IPS DF 6.9 (cell line): ENCODE data around the gene EHD2.

Experiments used
- DNase-seq: peaks from one replicate; pipeline ENCODE4 v3.0.0-alpha.2; 2013; ENCODE audit warnings: low read depth, low spot score
- H3K27ac ChIP-seq: one replicate; pipeline ENCODE4 v1.5.1; 2013; ENCODE audit warnings: low read length, control low read depth
- H3K27me3 ChIP-seq: 2 replicates; pipeline ENCODE4 v1.6.1; 2013; ENCODE audit warnings: mild to moderate bottlenecking, low read length; ENCODE audit not compliant: control insufficient read depth, insufficient read depth
- H3K36me3 ChIP-seq: 2 replicates; pipeline ENCODE4 v1.6.1; 2013; ENCODE audit warnings: low read length; ENCODE audit not compliant: control insufficient read depth, insufficient read depth
- H3K4me1 ChIP-seq: 2 replicates; pipeline ENCODE4 v1.6.1; 2013; ENCODE audit warnings: low read length; ENCODE audit not compliant: control insufficient read depth, insufficient read depth
- H3K4me3 ChIP-seq: 2 replicates; pipeline ENCODE4 v1.5.1; 2013; ENCODE audit warnings: mild to moderate bottlenecking, low read length
- H3K9me3 ChIP-seq: 2 replicates; pipeline ENCODE4 v1.6.1; 2013; ENCODE audit warnings: low read length, inconsistent platforms; ENCODE audit not compliant: control insufficient read depth, insufficient read depth
- WGBS: extraction: QIAGEN DNeasy Blood & Tissue Kit; methylation state at CpG from one replicate; pipeline ENCODE4 v1.1.7; 2013; ENCODE audit warnings: mixed read lengths, missing lambda C conversion rate; ENCODE audit not compliant: insufficient read length, insufficient coverage; 5-methylcytosine and 5-hydroxymethylcytosine counted together

Gene EHD2

DNA sequence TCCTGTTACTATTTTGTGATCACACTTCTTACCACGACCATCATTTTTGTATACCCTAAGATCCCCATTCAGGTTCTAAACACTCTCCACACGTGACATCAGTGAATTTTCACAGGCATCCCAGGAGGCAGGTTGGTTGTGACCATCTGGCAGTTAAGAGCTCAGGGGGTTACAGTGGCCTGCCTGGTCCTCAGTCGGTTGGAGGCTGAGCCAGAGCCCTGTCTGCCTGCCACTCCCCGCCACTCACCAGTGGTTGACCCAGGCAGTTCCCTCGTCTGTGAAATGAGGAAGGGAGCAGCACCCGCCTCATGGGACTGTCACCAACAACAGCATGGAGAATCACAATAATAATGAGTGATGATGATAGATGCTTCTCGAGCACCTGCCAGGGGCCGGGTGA is 36.4 kb upstream of the EHD2 start:
- Histone ChIP-seq H3K4me3 (no peak overlapping the region), H3K27ac (no peak overlapping the region), H3K9me3 (no peaks in the 10 kb centered on the region), H3K4me1 (no peaks in the 10 kb centered on the region), H3K27me3 (no peaks in the 10 kb centered on the region), H3K36me3 (peaks cover 36% of the 10 kb centered on the region)
- no peak for DNase-seq
- no CpG with 5 or more reads among the region's 8 CpGs for WGBS

DNA sequence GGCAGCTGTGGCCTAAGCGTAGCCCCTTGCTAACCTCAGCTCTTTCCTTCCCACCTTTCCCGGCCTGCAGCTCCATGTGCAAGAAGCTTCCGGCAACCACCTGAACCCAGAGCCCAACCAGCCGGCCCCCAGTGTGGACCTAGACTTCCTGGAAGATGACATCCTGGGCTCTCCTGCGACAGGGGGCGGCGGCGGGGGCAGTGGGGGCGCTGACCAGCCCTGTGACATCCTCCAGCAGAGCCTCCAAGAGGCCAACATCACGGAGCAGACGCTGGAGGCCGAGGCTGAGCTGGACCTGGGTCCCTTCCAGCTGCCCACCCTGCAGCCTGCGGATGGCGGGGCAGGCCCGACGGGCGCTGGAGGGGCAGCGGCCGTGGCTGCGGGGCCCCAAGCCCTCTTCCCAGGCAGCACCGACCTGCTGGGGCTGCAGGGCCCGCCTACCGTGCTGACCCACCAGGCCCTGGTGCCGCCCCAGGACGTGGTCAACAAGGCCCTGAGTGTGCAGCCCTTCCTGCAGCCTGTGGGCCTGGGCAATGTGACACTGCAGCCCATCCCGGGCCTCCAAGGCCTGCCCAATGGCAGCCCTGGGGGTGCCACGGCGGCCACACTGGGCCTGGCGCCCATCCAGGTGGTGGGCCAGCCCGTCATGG is 33.8 kb upstream of the EHD2 start:
- no peaks in the 10 kb centered on the region for H3K9me3 ChIP-seq
- no peaks in the 10 kb centered on the region for H3K4me1 ChIP-seq

DNA sequence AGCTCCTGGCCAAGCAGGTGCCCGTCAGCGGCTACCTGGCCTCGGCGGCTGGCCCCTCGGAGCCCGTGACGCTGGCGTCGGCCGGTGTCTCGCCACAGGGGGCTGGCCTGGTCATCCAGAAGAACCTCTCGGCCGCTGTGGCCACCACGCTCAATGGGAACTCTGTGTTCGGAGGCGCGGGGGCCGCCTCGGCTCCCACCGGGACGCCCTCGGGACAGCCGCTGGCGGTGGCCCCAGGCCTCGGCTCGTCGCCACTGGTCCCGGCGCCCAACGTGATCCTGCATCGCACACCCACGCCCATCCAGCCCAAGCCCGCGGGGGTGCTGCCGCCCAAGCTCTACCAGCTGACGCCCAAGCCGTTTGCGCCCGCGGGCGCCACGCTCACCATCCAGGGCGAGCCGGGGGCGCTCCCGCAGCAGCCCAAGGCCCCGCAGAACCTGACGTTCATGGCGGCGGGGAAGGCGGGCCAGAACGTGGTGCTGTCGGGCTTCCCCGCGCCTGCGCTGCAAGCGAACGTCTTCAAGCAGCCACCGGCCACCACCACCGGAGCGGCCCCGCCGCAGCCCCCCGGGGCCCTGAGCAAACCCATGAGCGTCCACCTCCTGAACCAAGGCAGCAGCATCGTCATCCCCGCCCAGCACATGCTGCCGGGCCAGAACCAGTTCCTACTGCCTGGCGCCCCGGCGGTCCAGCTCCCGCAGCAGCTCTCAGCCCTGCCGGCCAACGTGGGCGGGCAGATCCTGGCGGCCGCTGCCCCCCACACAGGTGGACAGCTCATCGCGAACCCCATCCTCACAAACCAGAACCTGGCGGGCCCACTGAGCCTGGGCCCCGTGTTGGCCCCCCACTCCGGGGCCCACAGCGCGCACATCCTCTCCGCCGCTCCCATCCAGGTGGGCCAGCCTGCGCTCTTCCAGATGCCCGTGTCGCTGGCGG is 33.0 kb upstream of the EHD2 start:
- H3K4me1 ChIP-seq: no peaks in the 10 kb centered on the region
- WGBS: no CpG with 5 or more reads among the region's 90 CpGs
- DNase-seq: no peak
- no peak overlapping the region for H3K27ac ChIP-seq
- H3K36me3 ChIP-seq: peaks cover 35% of the 10 kb centered on the region
- no peaks in the 10 kb centered on the region for H3K27me3 ChIP-seq
- H3K4me3 ChIP-seq: no peak overlapping the region
- no peaks in the 10 kb centered on the region for H3K9me3 ChIP-seq

More for the DNA sequence above, 33.8 kb upstream of the EHD2 start:
- WGBS: no CpG with 5 or more reads among the region's 30 CpGs
- Histone ChIP-seq H3K27me3 (no peaks in the 10 kb centered on the region), H3K27ac (no peak overlapping the region), H3K4me3 (no peak overlapping the region), H3K36me3 (peaks cover 36% of the 10 kb centered on the region)
- DNase-seq: no peak

GRCh38 chr19:47680858-47681332 is 32.3 kb upstream of the EHD2 start:
- Histone ChIP-seq H3K27me3 (no peaks in the 10 kb centered on the region), H3K36me3 (peaks cover 28% of the 10 kb centered on the region), H3K27ac (no peak overlapping the region), H3K4me1 (no peaks in the 10 kb centered on the region), H3K4me3 (no peak overlapping the region), H3K9me3 (no peaks in the 10 kb centered on the region)
- DNase-seq: no peak
- no CpG with 5 or more reads among the region's 34 CpGs for WGBS

DNA sequence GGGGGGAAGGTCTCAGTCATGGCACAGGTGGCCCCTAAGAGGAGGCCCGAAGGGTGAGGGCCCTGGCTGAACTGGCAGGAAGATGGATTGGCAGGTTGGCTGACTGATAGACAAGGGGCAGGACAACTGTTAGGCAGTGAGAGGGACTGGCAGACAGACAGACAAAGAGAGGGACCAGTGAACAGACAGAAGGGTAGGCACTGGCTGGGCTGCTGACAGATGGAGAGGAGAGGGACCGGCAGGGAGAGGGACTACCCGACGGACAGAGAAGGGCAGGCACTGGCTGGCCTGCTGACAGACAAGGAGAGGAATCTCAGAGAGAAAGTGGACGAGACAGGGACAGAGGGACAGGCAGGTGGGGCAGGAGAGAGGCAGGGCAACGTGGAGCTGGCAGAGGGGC is 31.8 kb upstream of the EHD2 start:
- no peak for DNase-seq
- WGBS: no CpG with 5 or more reads among the region's 6 CpGs
- Histone ChIP-seq H3K9me3 (no peaks in the 10 kb centered on the region), H3K4me3 (no peak overlapping the region), H3K36me3 (peaks cover 25% of the 10 kb centered on the region), H3K27ac (no peak overlapping the region), H3K27me3 (no peaks in the 10 kb centered on the region), H3K4me1 (no peaks in the 10 kb centered on the region)

GRCh38 chr19:47681936-47682335 is 31.3 kb upstream of the EHD2 start:
- Histone ChIP-seq H3K4me1 (no peaks in the 10 kb centered on the region), H3K9me3 (no peaks in the 10 kb centered on the region), H3K27ac (no peak overlapping the region), H3K27me3 (no peaks in the 10 kb centered on the region), H3K4me3 (no peak overlapping the region), H3K36me3 (peaks cover 23% of the 10 kb centered on the region)
- no peak for DNase-seq
- no CpG with 5 or more reads among the region's 23 CpGs for WGBS

DNA sequence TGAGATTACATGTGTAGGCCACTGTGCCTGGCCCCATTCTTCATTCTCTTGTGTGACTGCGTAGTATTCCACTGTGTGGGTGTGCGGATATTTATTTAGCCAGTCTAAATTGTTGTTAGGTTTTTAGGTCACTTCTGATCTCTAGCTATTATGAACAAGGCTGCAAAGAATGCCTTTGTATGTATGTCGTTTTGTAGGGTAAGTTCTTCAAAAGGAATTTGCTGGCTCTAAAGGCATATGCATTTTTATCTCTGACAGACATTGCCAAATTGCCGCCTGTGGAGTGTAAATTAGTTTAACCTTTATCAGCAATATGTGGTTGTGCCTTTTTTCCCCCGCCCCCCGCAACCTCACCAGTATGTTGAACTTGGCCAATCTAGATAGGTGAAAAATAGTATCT is 30.3 kb upstream of the EHD2 start:
- no peaks in the 10 kb centered on the region for H3K9me3 ChIP-seq
- no peak overlapping the region for H3K4me3 ChIP-seq
- no peak overlapping the region for H3K27ac ChIP-seq
- H3K27me3 ChIP-seq: no peaks in the 10 kb centered on the region
- no peak for DNase-seq
- WGBS: no CpG with 5 or more reads among the region's 6 CpGs
- H3K4me1 ChIP-seq: no peaks in the 10 kb centered on the region
- peaks cover 21% of the 10 kb centered on the region for H3K36me3 ChIP-seq

DNA sequence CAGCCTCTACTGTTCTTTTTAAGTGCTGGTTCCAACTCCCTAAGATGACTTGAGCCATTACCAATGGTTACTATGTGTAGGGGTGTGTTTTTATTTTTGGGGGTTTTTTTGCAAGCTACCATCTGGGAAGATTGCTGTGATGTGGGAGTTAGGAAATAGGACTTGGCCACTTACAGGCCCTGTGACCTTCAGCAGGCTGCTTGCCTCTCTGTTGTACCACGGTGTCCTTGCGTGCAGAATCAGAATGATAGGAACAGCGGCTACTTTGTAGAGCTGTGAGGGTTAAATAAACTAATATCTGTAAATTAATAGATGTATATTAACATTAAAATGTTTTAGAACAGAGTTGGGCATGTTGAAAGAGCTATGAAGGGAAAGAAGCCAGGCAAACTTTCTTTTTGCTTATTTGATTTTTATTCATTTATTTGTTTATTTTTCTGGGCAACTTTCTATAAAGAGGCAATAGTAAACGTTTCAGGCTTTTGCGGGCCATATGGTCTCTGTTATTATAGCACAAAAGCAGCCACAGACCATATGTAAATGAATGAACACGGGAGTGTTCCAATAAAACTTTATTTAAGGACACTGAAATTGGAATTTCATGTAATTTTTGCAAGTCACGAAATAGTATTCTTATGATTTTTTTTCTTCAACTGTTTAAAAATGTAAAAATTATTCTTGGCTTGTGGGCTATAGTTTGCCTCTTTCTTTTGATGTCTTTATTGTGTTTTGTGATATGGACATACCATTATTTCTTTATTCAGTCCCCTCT is 26.4 kb upstream of the EHD2 start:
- no CpG with 5 or more reads among the region's 7 CpGs for WGBS
- Histone ChIP-seq H3K4me3 (no peak overlapping the region), H3K9me3 (no peaks in the 10 kb centered on the region), H3K4me1 (no peaks in the 10 kb centered on the region), H3K27me3 (no peaks in the 10 kb centered on the region), H3K36me3 (no peaks in the 10 kb centered on the region), H3K27ac (no peak overlapping the region)
- no peak for DNase-seq

DNA sequence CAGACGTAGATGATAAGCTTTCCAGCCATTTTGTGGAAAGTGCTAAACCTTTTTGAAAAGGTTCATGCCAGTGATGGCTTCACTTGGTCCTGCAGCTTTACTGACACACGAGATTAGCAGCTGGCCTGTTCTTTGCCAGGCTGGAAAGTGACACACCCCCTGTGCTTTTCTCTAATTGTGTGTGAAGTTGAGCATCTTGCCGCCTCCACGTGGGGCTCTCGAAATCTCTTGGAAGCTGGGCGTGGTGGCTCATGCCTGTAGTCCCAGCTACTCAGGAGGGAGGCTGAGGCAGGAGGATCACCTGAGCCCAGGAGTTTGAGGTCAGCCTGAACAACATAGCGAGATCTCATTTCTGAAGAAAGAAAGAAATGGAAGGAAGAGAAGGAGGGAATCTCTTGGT is 25.3 kb upstream of the EHD2 start:
- Histone ChIP-seq H3K4me1 (no peaks in the 10 kb centered on the region), H3K4me3 (no peak overlapping the region), H3K36me3 (no peaks in the 10 kb centered on the region), H3K27me3 (no peaks in the 10 kb centered on the region), H3K27ac (no peak overlapping the region), H3K9me3 (no peaks in the 10 kb centered on the region)
- DNase-seq: no peak
- WGBS: no CpG with 5 or more reads among the region's 7 CpGs

GRCh38 chr19:47691090-47691489 is 22.1 kb upstream of the EHD2 start:
- WGBS: no CpG with 5 or more reads among the region's 5 CpGs
- DNase-seq: no peak
- H3K27me3 ChIP-seq: no peaks in the 10 kb centered on the region
- H3K4me3 ChIP-seq: no peak overlapping the region
- H3K4me1 ChIP-seq: no peaks in the 10 kb centered on the region; the same call in 1 of the 2 replicates
- H3K9me3 ChIP-seq: no peaks in the 10 kb centered on the region
- H3K36me3 ChIP-seq: 0 out of 2 replicates have a peak, but pooled peaks cover 3% of the 10 kb centered on the region
- H3K27ac ChIP-seq: no peak overlapping the region
